RPMI7951 (cell line): Measurements from ENCODE around the gene MIER3. TPM values are rescaled to one million over a fixed set of nuclear protein-coding genes. Genes with fewer than 3 reads are reported as not detected.
A peak's percentile ranks its signal among the peaks of the same experiment; 100 is the strongest.
"Not testable (repeated sequence)": the region's sequence is repeated elsewhere in the genome, so short reads cannot be mapped to it uniquely, and the experiment has no call there.

Source experiments
- DNase-seq: peaks from one replicate; pipeline ENCODE4 v3.0.0-alpha.2; 2012; ENCODE audit warnings: low read depth
- total RNA-seq: library from RNA; depleted of rRNA; stranded (reverse); fragments of >200 nt; shearing (Covaris generic); gene quantifications from 2 replicates; pipeline ENCODE4 v1.2.3, GENCODE V29; 2014; rRNA removed

MIER3 gene, protein sequence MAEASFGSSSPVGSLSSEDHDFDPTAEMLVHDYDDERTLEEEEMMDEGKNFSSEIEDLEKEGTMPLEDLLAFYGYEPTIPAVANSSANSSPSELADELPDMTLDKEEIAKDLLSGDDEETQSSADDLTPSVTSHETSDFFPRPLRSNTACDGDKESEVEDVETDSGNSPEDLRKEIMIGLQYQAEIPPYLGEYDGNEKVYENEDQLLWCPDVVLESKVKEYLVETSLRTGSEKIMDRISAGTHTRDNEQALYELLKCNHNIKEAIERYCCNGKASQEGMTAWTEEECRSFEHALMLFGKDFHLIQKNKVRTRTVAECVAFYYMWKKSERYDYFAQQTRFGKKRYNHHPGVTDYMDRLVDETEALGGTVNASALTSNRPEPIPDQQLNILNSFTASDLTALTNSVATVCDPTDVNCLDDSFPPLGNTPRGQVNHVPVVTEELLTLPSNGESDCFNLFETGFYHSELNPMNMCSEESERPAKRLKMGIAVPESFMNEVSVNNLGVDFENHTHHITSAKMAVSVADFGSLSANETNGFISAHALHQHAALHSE
- 14.4 and 17.9 TPM in 2 replicates for total RNA-seq

DNA sequence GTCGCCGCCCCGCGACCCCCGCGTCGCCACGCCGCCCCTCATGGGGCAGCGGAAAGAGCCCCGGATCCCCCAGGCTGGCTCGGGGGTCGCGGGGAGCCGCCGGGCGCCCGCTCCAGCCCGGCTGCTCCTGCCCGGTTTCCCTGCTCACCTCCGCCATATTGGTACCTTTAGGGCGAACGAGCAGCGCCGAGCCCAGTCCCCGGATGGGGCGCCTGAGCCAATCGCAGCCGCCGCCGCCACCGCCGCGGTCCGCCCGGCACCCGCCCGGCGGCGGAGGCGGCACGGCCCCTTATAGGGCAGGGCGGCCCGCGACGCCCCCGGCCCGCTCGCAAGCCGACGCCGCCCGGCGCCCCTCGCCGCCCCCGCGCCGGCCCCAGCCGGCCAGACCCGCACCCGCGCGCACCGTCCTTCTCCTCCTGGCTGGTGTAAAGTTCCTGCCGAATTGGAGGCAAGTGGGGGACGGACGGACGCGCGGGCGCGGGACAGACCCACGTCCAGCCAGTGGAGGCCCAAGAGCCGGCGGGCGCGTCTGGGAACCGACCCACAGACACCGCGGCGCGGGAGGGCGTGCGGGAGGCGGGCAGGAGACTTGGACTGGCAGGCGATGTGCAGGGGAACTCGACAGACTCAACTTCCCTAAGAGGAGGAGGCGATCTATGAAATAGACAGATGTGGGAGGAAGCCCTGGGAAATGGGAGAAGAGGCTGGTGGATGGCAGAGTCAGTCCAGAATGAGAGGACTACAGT, at the start of gene MIER3:
Gene MIER3 (minus strand): TSS at position 178 of the 746 bp plus-strand sequence. CDS start 21 bp downstream, at position 157.
- DNase-seq = peak; percentile 68

DNA sequence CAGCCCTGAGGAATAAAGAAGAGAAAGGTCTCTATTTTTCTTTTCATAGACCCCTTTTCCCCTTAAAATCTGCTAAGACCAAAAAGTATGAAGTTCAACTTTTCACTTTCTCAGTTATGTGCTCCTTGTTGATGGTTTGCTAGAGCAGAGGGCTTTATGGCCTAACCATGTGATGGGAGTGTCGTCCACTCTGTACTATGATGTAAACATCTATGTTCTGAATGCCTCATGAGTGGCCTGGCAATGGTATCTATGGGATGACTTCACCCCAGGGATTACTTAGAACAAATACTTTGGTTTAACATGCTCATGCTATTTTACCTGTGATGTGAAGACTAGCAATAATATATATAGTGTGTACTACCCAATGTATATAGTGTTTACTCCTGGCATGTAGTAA, 43.7 kb upstream of the MIER3 start:
- no peak for DNase-seq

DNA sequence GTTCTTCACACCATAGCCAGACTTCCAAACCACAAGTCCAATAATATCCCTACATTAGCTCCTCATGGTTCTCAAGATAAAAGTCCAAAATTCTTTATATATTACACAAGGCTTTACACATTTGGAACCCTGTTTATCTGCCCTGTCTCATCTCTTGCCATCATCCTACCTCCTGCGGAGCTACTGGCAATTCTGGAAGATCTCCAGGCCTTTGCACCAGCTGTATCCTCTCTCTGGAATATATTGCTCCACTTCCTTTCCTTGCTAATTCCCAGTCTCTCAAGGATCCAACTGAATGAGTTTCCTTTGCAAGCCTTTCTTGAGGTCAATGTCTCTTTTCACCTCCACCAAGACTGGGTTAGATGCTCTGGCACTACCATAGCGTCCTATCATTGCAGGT, 41.3 kb upstream of the MIER3 start:
- DNase-seq = peak; percentile 15

DNA sequence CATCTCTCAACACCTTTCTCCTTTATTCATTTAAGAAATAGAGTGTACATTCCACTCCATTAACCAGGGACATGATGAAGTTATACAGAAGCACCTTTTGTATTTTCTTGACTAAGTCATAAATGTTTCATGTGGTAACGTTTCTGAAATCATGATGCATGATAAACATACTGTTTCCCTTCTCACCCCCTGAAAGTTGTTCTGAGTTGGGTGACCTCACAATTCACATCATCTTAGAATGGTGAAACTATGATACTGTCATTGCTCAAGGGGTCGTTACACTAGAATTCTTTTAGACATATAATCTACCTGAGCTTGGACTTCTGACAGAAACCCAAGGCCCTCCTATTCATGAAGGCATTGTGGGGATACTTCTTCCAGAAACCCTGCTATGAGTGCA, 37.8 kb upstream of the MIER3 start:
- no peak for DNase-seq

DNA sequence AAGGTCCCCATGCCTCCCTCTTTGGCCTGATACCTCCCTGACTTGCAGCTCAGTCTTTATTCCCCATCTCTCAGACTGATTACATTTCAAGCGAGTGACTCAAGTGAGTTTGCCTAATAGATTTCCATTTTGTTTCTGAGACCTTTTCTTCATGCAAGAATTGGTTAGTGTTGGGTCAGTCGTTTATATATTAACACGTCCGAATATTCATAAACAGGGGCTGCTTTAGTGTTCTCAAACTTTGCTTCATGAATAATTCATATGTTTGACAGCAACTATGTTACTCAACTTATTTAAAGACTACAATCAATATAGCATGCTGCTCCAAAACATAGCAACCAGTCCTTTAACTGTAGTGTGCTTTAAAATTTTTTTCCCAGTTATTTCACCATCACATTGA, 36.6 kb upstream of the MIER3 start:
- no peak for DNase-seq

DNA sequence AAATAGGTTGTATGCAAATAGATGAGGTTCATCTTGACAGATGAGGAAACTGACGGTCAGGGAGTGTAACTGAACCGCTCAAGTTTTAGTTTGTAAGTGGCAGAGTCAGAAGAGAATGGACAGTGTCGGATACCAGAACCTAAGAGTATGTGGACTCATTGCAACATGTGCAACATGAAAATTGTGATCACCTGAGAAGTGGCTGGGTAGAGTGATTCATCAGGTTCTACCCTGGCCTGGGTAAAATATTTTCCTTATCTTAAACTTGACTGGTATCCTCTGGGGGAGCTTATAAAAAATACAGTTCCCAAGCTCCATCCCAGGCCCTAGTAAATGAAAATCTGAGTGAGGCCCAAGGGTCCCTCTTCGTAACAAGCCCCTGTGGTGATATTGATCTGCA, 35.2 kb upstream of the MIER3 start:
- no peak for DNase-seq

DNA sequence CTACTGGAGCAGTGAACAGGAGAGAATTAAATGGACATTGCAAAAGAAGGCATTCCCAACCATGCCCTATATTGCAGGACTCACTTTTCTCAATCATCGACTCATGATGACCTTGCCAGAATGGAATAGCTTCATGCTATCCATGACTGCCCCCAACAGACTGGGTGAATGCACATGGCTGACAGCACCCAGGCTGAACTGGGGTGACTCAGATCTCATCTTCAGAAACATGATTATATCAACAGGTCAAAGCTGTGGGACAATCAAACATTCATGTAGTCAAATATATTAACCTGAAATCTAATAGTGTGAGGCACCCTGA, 34.7 kb upstream of the MIER3 start:
- peak; percentile 10 for DNase-seq

DNA sequence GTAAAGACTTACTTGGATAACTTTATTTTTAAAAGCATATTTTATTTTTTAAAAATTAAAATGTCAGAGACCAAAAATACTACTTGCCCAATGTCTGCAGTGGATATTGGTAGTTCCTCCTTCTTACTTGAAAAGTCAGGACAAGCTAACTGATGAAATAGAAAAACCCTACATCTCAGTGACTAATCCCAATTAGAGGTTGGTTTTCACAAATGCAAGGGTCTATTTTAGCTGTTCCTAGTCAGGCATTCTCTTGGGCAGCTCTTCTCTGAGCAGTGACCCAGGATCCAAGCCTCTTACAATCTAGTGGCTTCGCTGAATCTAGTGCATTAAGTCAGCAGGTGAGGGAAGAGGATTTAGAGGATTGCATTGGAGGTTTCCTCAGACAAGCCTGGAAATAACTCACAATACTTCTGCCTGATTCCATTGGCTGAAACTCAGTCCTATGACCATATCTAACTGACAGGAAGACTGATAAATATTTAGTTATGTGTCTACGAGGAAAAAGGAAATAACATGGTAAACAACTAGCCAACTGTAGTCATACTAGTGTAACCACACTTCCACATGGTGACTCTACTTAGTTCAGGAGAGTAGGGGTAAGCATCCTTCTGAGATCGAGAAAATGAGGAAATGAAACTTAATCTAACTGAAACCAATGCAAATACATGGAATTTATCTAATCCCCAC, 34.2 kb upstream of the MIER3 start:
- DNase-seq = no peak

DNA sequence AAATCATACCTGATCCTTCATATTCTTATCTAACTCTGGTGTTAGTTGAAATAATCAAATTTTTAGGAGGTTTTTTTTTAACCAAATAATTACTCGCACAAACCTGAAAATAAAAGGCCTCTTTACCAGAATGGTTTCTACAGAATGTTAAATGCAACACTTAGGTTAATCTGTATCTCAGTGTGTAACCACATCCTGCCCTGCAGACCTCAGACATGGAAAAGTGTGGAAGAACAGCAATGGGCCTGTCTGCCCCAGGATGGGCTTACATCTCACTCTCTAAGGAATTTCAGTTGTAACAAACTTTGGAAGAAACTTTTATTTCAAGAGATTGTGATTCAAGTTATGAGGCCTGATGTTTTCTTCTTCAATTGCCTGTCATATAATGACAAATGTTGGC, 32.5 kb upstream of the MIER3 start:
- DNase-seq = peak; percentile 11

DNA sequence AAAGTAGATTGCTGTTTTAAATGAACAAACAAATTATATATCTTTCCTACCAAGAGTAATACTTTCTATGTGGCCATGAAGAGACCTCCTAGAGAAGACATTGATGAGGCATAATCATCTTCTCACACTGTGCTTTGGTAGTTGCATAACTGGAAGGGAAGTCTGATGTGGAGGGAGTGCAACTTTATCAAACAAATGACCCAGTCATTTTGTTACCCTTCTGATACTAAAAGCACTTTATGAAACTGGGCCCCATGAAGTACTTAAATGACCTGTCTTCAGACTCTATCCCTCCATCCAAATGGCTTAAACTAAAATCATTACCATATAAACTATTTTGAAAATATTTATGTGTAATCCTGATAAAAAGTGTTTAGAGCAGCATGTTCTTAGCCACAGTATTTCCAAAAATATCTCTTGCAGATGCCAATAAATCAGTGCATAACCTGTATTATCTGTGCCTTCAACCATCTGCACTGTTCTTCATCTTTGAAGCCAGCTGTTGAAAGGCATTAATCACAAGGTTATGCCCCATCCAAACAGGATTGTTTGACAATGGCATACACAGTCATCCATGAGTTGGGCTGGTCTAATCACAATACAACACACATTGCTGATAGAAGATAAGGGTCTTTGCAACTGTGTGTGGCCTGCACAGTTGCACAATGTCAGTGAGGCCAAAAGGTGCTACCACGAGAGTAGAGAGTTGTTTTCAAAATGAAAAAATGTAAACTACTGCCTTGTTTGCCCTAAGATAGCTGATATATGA, 31.9 kb upstream of the MIER3 start:
- DNase-seq = no peak

DNA sequence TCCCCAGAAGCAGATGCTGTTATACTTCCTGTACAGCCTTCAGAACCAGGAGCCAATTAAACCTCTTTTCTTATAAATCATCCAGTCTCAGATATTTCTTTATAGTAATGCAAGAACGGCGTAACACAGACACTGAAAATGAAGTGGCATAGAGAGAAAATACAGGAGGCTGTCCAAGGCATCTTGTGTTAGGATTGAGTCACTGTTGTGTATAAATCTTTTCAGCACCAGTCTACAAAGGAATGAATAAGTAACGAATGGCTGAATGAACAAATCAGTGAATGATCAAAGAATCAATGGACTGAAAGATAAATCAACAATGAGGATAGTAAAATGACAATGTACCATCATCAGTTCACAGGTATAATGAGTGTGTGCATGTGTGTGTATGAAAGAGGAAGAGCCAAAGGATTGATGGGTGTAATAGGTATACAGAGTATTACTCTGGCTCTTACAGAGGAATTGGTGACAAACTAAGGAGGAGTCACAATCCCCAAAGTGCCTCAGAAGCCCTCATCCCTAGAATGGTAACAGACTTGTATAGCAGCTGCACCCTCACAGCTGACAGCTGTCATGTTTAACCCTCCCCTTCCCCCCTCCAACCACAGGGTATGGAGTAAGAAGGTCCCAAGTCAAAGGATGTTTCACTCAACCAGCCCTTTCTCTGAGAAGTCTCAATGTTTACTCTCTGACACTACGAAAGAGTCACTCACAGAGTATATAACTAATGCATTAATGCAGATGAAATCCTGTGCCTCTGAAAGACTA, 29.8 kb upstream of the MIER3 start:
- no peak for DNase-seq

DNA sequence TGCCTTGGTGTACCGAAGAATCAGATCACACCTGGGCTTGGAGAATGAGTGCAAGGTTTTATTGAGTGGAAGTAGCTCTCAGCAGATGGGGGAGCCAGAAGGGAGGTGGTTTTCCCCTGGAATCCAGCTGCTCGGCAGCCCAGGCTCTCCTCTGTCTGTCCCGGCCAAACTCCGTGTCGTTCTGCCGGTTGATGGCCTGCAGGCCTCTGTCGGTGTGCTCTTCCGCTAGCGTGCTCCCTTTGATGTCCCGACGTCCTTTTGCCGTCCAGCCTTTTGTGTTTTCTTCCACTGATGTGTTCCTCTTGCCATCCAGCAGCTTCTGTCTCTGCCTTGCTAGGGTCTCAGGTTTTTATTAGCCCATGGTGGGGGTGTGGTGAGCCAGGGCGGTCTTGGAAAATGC, 28.0 kb upstream of the MIER3 start:
- no peak for DNase-seq

DNA sequence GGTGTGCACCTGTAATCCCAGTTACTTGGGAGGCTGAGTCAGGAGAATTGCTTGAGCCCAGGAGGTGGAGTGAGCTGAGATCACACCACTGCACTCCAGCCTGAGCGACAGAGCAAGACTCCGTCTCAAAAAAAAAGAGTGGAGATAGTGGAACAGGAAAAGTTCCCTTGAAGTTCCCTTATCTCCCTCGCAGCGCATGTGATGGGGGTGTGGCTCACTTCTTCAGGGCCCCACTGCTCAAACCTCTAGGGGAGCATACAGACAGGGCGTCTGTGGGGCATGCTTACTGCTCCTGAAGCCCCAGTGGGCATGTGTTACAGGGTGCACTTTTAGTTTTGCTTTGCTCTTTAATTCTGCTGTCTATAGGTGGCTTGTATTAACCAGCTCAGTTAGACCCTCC, 27.6 kb upstream of the MIER3 start:
- not testable (repeated sequence) for DNase-seq

DNA sequence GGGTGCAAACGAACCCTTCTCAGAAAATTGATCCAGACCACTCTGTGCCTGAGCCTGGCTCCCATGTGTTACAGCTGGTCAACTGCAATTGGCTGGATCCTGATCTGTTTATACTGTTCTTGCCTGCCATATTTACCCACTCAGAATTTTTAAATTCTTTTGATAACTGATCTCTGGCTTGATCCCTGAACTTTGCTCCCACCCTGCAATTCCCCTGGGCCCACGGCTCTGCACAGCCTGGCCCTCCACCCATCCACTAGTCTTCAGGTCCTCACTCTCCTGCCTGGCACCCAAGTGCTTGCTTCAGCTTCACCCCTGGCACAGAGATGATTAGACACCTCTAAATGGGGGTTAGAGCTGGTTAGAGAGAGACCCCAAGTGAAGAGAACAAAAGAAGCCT, 25.9 kb upstream of the MIER3 start:
- no peak for DNase-seq

DNA sequence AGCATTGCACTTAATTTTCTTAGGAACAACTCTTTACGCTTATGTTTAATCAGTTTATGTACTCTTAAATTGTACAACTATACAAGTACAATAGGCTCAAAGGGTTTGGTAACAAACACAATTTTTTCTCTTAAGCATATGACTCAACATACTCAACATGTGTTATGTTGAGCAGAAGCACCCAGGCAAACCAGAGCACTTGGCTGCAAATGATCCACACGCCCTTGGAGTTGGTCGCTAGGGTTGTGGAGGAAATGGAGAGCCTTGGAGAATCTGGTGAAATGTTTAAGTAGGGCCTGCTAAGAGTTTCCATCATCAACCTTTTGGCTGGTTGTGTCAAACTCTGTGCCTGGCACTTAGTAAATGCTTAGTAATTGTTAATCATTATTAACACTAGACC, 25.1 kb upstream of the MIER3 start:
- DNase-seq = no peak

DNA sequence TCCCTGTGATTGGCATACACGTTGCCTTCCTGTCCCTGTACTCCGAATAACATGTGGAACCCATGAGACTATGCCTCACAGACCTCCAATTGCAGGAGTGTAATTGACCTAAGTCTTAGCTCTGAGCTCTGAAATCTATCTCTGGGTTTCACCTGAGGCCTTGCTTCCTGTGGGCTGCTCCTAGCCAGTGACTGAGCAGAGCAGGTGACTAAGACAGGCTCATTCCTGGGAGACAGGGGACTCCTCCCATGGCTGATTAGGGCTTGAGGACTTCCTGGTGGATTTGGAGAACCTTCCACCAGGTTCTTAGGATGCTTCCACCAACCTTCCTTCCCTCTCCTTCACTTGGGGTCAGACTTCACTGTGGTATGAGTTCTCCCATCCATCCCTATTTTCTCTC, 22.3 kb upstream of the MIER3 start:
- no peak for DNase-seq

DNA sequence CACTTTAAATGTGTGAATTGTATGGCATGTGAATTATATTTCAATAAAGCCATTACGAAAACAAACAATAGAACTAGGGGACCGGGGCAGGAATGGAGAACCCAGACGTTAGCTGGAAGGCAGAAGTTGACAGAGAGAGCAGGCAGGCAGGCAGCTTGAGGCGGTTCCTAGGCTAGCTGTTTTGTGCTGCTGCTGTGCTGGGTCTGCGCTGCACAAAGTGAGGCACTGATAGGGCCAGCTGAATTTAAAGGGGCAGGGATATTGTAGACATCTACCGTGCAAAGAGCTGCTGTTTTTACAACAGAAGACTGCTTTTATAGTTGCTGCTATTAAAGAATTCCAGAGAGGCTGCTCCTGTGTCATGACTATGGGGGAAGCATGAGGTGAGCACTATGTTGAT, 21.6 kb upstream of the MIER3 start:
- DNase-seq = no peak

DNA sequence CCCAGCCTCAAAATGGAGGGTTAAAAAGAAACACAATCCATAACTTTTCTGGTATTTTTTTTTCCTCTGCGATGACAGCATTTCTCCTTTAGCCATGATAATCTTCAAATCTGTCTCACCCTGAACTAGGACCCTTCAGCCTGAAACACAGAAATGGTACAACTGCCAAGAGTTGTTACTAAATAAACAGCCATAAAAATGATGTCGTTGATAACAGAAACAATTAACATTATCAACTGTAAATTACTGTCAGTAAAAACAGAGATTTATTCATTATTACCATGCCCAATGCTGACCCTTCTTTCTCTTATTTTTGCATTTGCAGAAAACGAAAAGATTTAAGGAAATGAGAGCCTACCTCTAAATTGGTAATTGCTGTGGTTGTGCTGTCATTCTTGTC, 19.4 kb upstream of the MIER3 start:
- DNase-seq = no peak

DNA sequence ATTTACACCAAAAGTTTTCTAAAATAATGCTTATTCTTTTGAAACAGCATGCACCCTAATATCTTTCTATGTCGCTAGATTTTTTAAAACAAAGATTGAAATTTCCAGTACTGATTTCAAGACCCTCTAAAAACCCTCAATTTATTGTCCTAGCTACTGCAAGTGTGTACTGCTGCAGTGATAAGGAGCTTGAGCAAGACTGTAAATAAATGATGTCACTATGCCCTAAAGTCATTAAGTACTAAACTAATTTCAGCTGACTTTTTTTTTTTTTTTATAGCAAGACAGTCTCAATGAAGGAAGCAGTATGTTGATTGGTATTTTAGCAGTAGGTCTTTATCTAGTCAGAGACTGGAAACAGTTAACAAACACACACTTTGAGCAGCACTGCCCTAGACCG, 12.2 kb upstream of the MIER3 start:
- no peak for DNase-seq

DNA sequence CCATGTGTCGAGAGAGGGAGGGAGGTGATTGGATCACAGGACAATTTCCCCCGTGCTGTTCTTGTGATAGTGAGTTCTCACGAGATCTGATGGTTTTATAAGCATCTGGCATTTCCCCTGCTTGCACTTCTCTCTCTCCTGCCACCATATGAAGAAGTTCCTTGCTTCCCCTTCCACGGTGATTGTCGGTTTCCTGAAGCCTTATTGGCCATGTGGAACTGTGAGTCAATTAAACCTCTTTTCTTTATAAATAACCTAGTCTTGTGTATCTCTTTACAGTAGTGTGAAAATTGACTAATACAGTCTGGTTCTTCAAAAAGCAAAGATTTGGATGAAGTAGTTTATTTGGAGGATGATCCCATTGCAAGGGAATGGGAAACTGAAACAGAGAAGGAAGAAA, 11.3 kb upstream of the MIER3 start:
- no peak for DNase-seq

DNA sequence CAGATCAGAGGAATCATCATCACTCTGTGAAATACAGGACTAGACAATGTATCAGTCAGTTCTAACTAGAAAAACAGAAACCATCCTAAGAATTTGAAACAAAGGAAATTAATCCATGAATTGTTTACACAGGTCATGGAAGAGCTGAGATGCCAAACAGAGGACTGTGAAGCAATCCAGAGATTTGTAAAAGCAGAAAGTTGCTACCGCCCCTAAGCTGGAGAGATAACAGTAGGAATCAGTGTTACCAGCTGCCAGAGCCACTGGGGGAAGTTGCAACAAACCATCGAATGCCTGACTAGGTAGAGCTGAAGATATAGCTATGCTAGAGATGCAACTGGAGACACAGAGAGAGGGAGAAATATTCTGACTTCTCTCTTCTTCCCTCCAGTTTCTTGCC, 10.4 kb upstream of the MIER3 start:
- DNase-seq = no peak
